Tibial nerve (tissue), 4 donors: ENCODE measurements around the gene APOC3.

Experiments
- CTCF ChIP-seq, 5 experiments: fragments of 200-600 bp in 3 of 5; fragments of 450-650 bp in 2 of 5; sonication (generic) in 3 of 5; IDR thresholded peaks; one replicate each; pipeline ENCODE4 v1.5.1; 2016 to 2019; ENCODE audit warnings: antibody characterized with exemption in 5 of 5, mild to moderate bottlenecking in 3 of 5, moderate library complexity in 2 of 5
- EP300 ChIP-seq, 2 donors: sonication (generic); formaldehyde crosslinking; IDR thresholded peaks; one replicate each; pipeline ENCODE4 v1.6.1; 2017; ENCODE audit warnings: antibody characterized with exemption in 2 of 2, mild to moderate bottlenecking in 1 of 2

GRCh38 chr11:116875194-116875593 lies 45.5 kb downstream of the APOC3 start:
- TF ChIP-seq CTCF (IDR thresholded peaks at IDR 0.05) (no peak), EP300 (IDR thresholded peaks at IDR 0.05) (no peak)
